Heart left ventricle (tissue), 16 donors: ENCODE data around the gene TMEM31. TPM values are rescaled to one million over a fixed set of nuclear protein-coding genes. Genes with fewer than 3 reads are reported as not detected.
A peak's percentile ranks its signal among the peaks of the same experiment; 100 is the strongest.

ENCODE experiments used
- ATAC-seq, 4 donors: fragments of 200-7000 bp; cut with Tn5 transposase; one replicate each; pipeline ENCODE4 v1.9.1; 2020 to 2022; ENCODE audit warnings: moderate library complexity in 4 of 4, mild to moderate bottlenecking in 3 of 4, moderate number of reproducible peaks in 1 of 4
- DNase-seq, 5 donors: peaks; one replicate each; pipeline ENCODE4 v3.0.0-alpha.2; 2020
- H3K27ac ChIP-seq, 12 donors: fragments of 200-600 bp; sonication (generic) in 4 of 12; one replicate each; pipeline versions ENCODE4 v1.5.0 to v1.8.0; 2016 to 2022; ENCODE audit warnings: mild to moderate bottlenecking in 2 of 12
- H3K27me3 ChIP-seq, 9 donors: fragments of 200-600 bp; sonication (generic) in 2 of 9; one replicate each; pipeline versions ENCODE4 v1.5.1 to v1.8.0; 2016 to 2022; ENCODE audit warnings: mild to moderate bottlenecking in 3 of 9
- H3K36me3 ChIP-seq, 9 donors: fragments of 200-600 bp; sonication (generic) in 2 of 9; one replicate each; pipeline versions ENCODE4 v1.5.0 to v1.8.0; 2018 to 2022; ENCODE audit warnings: mild to moderate bottlenecking in 2 of 9
- H3K4me1 ChIP-seq, 12 donors: fragments of 200-600 bp; sonication (generic) in 4 of 12; one replicate each; pipeline versions ENCODE4 v1.5.0 to v1.8.0; 2016 to 2022; ENCODE audit warnings: mild to moderate bottlenecking in 3 of 12
- H3K4me3 ChIP-seq, 12 donors: fragments of 200-600 bp; sonication (generic) in 4 of 12; one replicate each; pipeline versions ENCODE4 v1.5.0 to v1.8.0; 2017 to 2022; ENCODE audit warnings: mild to moderate bottlenecking in 9 of 12, moderate library complexity in 4 of 12
- H3K9me3 ChIP-seq, 12 donors: fragments of 200-600 bp; sonication (generic) in 4 of 12; one replicate each; pipeline versions ENCODE4 v1.5.0 to v1.8.0; 2016 to 2022; ENCODE audit warnings: mild to moderate bottlenecking in 1 of 12
- POLR2A ChIP-seq, 2 donors: fragments of 450-650 bp; IDR thresholded peaks; one replicate each; pipeline ENCODE4 v1.6.1; 2017; ENCODE audit warnings: antibody characterized with exemption in 2 of 2, mild to moderate bottlenecking in 2 of 2, moderate library complexity in 2 of 2
- WGBS, 4 donors: extraction: QIAGEN DNeasy Blood & Tissue Kit in 2 of 4; methylation state at CpG; one replicate each; pipeline versions ENCODE4 v1.1.5 to v1.1.7; 2013 to 2018; 5-methylcytosine and 5-hydroxymethylcytosine counted together
- intact Hi-C, 10 donors: fragments of 100-400 bp; cut with DNase I; formaldehyde crosslinking; loops; one replicate each; pipeline versions ENCODE4 v1.11.1 to v1.14.2; 2022
- polyA plus RNA-seq, 2 donors: library from polyadenylated mRNA; stranded (reverse); fragments of 200-250 nt; gene quantifications; one replicate each; pipeline ENCODE4 v1.2.3, GENCODE V29; 2013
- total RNA-seq, 9 donors: library from RNA; depleted of rRNA in 2 of 9; stranded (reverse); fragments of >200 nt in 2 of 9; fragmentation: NEBNext Ultra II Directional in 3 of 9; extraction: Animal tissue kit (Norgen Biotek cat#: 25700) in 3 of 9; gene quantifications; one replicate each; pipeline versions ENCODE4 v1.1.0 to v1.2.4, GENCODE V29; 2016 to 2023
- TF ChIP-seq, protein P1 (sequence below), 12 donors: fragments of 200-600 bp; sonication (generic) in 4 of 12; IDR thresholded peaks; one replicate each; pipeline versions ENCODE4 v1.5.0 to v1.8.0; 2018 to 2022; ENCODE audit warnings: antibody characterized with exemption in 12 of 12, mild to moderate bottlenecking in 5 of 12
- donor health status: ischemic (EF 13 %, LVEDD 7.1; RV severe dilation, severe dysfunction).
- donor health status: healthy with polysubstance abuse.
- donor health status: DM: no; HTN: yes; CAD: no.
- donor health status: DM: no; HTN: no; CAD: no.
- donor health status: ischemic (EF 25% LVEDD 6.9; RV normal size, moderate dysfunction).
- donor health status: ischemic (EF 25% LVEDD 5.7; RV mildly dilated, moderate dysfunction).
- donor health status: healthy.
- donor health status: DM: yes; HTN: yes; CAD: no.
- donor health status: ischemic (EF 35%, LVEDD 5.7; RV mildly dilated, moderate dysfunction).
- donor health status: nonischemic (EF 11% LVEDD 7.7; RV severe dilation, severe dysfunction).
- donor health status: DM: yes; HTN: yes; CAD: no.
- donor health status: PGD.
- donor health status: ischemic (EF 29% LVEDD 5.4; RV normal size, mild dysfunction).
- donor health status: nonischemic (EF 23%, LVEDD 6.1; RV moderate dilation, normal function).

TMEM31 gene
- total and polyA plus RNA-seq, 11 donors: 0.38 TPM; not detected in 10

DNA sequence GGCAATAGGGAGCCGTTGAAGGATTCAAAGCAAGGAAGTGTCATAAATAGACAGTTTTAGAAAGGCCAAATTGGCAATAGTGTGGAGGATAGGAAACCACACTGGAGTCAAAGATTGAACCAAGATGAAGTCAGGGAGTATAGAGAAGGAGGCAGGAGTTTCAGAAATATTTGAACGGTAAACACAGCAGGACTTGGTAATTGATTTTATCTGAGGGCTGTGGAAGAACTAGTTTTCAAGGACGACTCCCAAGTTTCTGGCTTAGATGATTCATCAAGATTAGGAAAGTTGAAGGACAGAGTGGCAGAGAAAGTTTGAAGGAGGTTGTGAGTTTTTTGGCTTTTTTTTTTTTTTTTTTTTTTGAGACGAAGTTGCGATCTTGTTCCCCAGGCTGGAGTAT is 11.5 kb upstream of the TMEM31 start:
- 81 to 87% (median 83%) methylated on average over 5 of the region's 5 CpGs for WGBS, 4 donors
- intact Hi-C loops: no loop called here
- Histone ChIP-seq H3K27ac (no peak overlapping the region), H3K36me3 (no peaks in the 10 kb centered on the region), H3K27me3 (peaks cover 0 to 22% (median 0%) of the 10 kb centered on the region in 9 donors), H3K4me1 (no peaks in the 10 kb centered on the region), H3K9me3 (no peaks in the 10 kb centered on the region), H3K4me3 (no peak overlapping the region)
- DNase-seq: no peak
- TF ChIP-seq POLR2A (IDR thresholded peaks at IDR 0.05): no peak
- TF ChIP-seq, protein P1, sequence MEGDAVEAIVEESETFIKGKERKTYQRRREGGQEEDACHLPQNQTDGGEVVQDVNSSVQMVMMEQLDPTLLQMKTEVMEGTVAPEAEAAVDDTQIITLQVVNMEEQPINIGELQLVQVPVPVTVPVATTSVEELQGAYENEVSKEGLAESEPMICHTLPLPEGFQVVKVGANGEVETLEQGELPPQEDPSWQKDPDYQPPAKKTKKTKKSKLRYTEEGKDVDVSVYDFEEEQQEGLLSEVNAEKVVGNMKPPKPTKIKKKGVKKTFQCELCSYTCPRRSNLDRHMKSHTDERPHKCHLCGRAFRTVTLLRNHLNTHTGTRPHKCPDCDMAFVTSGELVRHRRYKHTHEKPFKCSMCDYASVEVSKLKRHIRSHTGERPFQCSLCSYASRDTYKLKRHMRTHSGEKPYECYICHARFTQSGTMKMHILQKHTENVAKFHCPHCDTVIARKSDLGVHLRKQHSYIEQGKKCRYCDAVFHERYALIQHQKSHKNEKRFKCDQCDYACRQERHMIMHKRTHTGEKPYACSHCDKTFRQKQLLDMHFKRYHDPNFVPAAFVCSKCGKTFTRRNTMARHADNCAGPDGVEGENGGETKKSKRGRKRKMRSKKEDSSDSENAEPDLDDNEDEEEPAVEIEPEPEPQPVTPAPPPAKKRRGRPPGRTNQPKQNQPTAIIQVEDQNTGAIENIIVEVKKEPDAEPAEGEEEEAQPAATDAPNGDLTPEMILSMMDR (IDR thresholded peaks at IDR 0.05): no peak
- ATAC-seq: no peak

DNA sequence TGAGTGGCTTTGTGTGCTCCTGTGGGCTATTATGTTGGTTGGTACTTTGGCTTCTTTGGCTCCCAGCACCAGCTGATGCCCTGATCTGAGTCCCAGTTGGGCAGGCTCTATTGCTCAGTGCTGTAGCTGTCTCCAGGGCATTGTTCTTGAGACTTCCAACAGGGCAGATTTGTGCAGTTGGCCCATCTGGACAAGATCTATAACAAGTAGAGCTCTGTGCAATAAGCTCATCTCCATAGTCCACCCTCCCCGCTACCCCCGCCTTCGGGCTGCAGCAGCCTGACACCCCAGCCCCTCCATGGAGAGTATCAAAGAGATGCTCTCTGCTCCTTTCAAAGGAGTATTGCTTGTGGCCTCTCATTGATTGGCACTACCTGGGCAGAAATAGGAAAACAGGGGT is 5.8 kb upstream of the TMEM31 start:
- TF ChIP-seq, protein P1 (IDR thresholded peaks at IDR 0.05): no peak
- no peak for TF ChIP-seq POLR2A (IDR thresholded peaks at IDR 0.05)
- Histone ChIP-seq H3K27ac (no peak overlapping the region), H3K4me3 (no peak overlapping the region), H3K36me3 (no peaks in the 10 kb centered on the region), H3K4me1 (no peaks in the 10 kb centered on the region), H3K27me3 (peaks cover 0 to 20% (median 0%) of the 10 kb centered on the region in 9 donors), H3K9me3 (no peaks in the 10 kb centered on the region)
- DNase-seq (no peak), ATAC-seq (no peak)
- 80 to 96% (median 89%) methylated on average over 1 to 3 of the region's 3 CpGs for WGBS, 4 donors
- intact Hi-C loops: no loop called here

DNA sequence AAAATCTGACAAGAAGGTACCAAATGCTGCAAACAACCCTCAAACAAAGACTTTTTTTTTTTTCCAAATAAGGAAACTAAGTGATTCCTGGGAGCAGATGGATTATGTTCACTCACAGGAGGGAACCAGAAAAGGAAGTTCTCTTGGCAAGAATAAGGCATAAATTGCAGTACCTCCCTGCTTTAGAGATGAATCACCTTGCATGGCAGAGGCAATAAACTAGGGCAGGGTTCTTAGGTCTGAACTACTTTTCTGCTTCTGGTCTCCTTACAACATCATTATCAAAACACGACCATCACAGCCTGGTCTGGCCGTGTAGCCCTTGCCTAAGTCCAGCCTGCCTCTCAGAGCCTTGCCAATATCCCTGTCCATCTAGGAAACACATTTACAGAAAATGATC is 6.3 kb downstream of the TMEM31 start:
- WGBS, 4 donors: 37 to 56% (median 54%) methylated on average over 2 of the region's 2 CpGs
- TF ChIP-seq, protein P1 (IDR thresholded peaks at IDR 0.05): no peak
- TF ChIP-seq POLR2A (IDR thresholded peaks at IDR 0.05): no peak
- intact Hi-C loops: loop anchor here in 8 of 10 donors (10.0 kb wide), 2 partner anchors 58 to 98 kb away; partner anchors contain the start of gene PLP1 (in 5 of the 8)
- Histone ChIP-seq H3K36me3 (no peaks in the 10 kb centered on the region), H3K4me1 (no peaks in the 10 kb centered on the region), H3K9me3 (no peaks in the 10 kb centered on the region), H3K27ac (no peak overlapping the region), H3K4me3 (no peak overlapping the region), H3K27me3 (peaks cover 0 to 5% (median 0%) of the 10 kb centered on the region in 9 donors)
- DNase-seq (no peak), ATAC-seq (peak in 2 of 4 donors; percentile 69 to 85)

DNA sequence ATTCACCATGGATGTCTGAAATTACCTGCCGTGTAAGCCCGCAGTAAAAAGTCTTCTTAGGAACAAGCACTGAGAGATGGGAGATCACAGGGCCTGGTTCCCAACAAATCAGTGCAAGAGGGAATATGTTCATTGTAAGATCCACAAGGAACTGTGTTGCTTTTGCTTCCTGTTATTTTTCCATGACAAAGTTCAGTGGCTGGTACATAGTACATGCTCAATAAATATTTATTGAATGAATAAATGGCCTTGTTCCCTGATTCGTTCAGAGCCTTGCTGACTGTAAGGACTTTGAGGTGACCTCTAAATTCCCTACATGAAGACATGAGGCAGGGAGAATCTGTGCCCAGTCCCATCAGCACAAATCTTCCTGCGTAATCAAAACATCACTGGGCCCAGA is 7.4 kb downstream of the TMEM31 start:
- DNase-seq (no peak), ATAC-seq (no peak)
- TF ChIP-seq, protein P1 (IDR thresholded peaks at IDR 0.05): no peak
- TF ChIP-seq POLR2A (IDR thresholded peaks at IDR 0.05): no peak
- Histone ChIP-seq H3K36me3 (no peaks in the 10 kb centered on the region), H3K9me3 (no peaks in the 10 kb centered on the region), H3K27me3 (peaks cover 0 to 5% (median 0%) of the 10 kb centered on the region in 9 donors), H3K4me3 (no peak overlapping the region), H3K4me1 (peaks cover 0 to 3% (median 0%) of the 10 kb centered on the region in 12 donors), H3K27ac (no peak overlapping the region)
- 86 to 97% (median 93%) methylated on average over 4 of the region's 4 CpGs for WGBS, 4 donors
- intact Hi-C loops: loop anchor here in 8 of 10 donors (10.0 kb wide), 2 partner anchors 57 to 97 kb away; partner anchors contain the start of gene PLP1 (in 5 of the 8)
